Smooth muscle cell (in vitro differentiated cells): ENCODE data around the gene PRDX6. TPM values are rescaled to one million over a fixed set of nuclear protein-coding genes. Genes with fewer than 3 reads are reported as not detected.

Experiments
- DNase-seq: peaks from one replicate; lab custom pipeline; 2025; ENCODE audit not compliant: unreplicated experiment; lab: John Stamatoyannopoulos, UW
- H2AFZ ChIP-seq: fragments of 200-600 bp; sonication (generic); 2 replicates; pipeline ENCODE4 v1.6.0; 2016; ENCODE audit warnings: antibody characterized with exemption, low read depth, mild to moderate bottlenecking
- H3F3A ChIP-seq: fragments of 200-600 bp; sonication (generic); 2 replicates; pipeline ENCODE4 v1.6.0; 2017; ENCODE audit warnings: antibody characterized with exemption, low read depth
- H3K27ac ChIP-seq: fragments of 200-600 bp; sonication (generic); 2 replicates; pipeline ENCODE4 v1.5.1; 2016; ENCODE audit warnings: low read depth, mild to moderate bottlenecking
- H3K27me3 ChIP-seq: fragments of 200-600 bp; sonication (generic); 2 replicates; pipeline ENCODE4 v1.6.1; 2016; ENCODE audit warnings: low read depth, mild to moderate bottlenecking
- H3K36me3 ChIP-seq: fragments of 200-600 bp; sonication (generic); 2 replicates; pipeline ENCODE4 v1.5.1; 2016; ENCODE audit warnings: low read depth
- H3K4me1 ChIP-seq: fragments of 200-600 bp; sonication (generic); 2 replicates; pipeline ENCODE4 v1.5.1; 2016; ENCODE audit warnings: low read depth
- H3K4me2 ChIP-seq: fragments of 200-600 bp; sonication (generic); 2 replicates; pipeline ENCODE4 v1.6.0; 2016; ENCODE audit warnings: mild to moderate bottlenecking
- H3K4me3 ChIP-seq: fragments of 200-600 bp; sonication (generic); 2 replicates; pipeline ENCODE4 v1.5.1; 2016; ENCODE audit warnings: mild to moderate bottlenecking
- H3K79me2 ChIP-seq: fragments of 200-600 bp; sonication (generic); 2 replicates; pipeline ENCODE4 v1.6.0; 2016; ENCODE audit warnings: low read depth, mild to moderate bottlenecking
- H3K9ac ChIP-seq: fragments of 200-600 bp; sonication (generic); 2 replicates; pipeline ENCODE4 v1.6.0; 2016; ENCODE audit warnings: low read depth
- H3K9me3 ChIP-seq: fragments of 200-600 bp; sonication (generic); replicated peaks from 2 replicates; pipeline ENCODE4 v1.5.1; 2016; ENCODE audit warnings: low read depth
- H4K20me1 ChIP-seq: fragments of 200-600 bp; sonication (generic); 2 replicates; pipeline ENCODE4 v1.6.0; 2016; ENCODE audit warnings: low read depth
- WGBS: methylation state at CpG from one replicate; pipeline ENCODE4 v1.1.7; 2016; ENCODE audit warnings: low lambda C conversion rate; 5-methylcytosine and 5-hydroxymethylcytosine counted together
- polyA plus RNA-seq: library from polyadenylated mRNA; unstranded; fragments of >200 nt; fragmentation: Nextera tagmentation; extraction: Ambion mirVana; gene quantifications from 2 replicates; pipeline ENCODE4 v1.2.1, GENCODE V29; 2016
- total RNA-seq: library from RNA; depleted of rRNA; stranded (reverse); fragments of >200 nt; gene quantifications from 2 replicates; pipeline ENCODE4 v1.2.3, GENCODE V29; 2014
- TF ChIP-seq, protein P1 (sequence below): fragments of 200-600 bp; sonication (generic); IDR thresholded peaks from 2 replicates; pipeline ENCODE4 v1.5.1; 2017; ENCODE audit warnings: borderline replicate concordance, mild to moderate bottlenecking, antibody characterized with exemption; ENCODE audit not compliant: insufficient read depth, poor library complexity, severe bottlenecking

PRDX6 gene
- total and polyA plus RNA-seq, 2 experiments from 2014 or later, result 484 to 689 TPM

DNA sequence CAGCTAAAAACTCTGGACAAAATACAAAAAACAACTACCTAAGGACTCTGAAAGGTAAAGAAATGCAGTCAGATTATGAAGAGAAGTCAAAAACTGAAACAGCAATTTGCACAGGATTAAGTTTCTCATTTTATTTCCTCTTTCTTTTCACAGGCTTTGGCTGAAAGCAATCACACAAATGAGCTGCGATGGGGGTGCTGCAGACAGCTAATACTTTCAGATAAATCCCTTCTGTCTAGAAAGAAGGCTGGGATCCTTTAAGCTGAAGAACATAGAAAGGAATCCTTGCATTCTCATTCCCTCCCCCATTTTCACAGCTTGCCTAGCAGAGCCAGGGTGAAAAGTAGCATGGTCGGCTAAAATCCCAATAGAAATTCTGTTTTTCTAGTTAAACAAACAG, 32.0 kb upstream of the PRDX6 start:
- DNase-seq, result no peak
- H3K79me2 ChIP-seq, result peaks cover 21% of the 10 kb centered on the region
- H3K9me3 ChIP-seq, result no peaks in the 10 kb centered on the region
- WGBS, result 7% methylated on average over 2 of the region's 2 CpGs
- TF ChIP-seq, protein P1, sequence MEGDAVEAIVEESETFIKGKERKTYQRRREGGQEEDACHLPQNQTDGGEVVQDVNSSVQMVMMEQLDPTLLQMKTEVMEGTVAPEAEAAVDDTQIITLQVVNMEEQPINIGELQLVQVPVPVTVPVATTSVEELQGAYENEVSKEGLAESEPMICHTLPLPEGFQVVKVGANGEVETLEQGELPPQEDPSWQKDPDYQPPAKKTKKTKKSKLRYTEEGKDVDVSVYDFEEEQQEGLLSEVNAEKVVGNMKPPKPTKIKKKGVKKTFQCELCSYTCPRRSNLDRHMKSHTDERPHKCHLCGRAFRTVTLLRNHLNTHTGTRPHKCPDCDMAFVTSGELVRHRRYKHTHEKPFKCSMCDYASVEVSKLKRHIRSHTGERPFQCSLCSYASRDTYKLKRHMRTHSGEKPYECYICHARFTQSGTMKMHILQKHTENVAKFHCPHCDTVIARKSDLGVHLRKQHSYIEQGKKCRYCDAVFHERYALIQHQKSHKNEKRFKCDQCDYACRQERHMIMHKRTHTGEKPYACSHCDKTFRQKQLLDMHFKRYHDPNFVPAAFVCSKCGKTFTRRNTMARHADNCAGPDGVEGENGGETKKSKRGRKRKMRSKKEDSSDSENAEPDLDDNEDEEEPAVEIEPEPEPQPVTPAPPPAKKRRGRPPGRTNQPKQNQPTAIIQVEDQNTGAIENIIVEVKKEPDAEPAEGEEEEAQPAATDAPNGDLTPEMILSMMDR, result no peak
- H3K9ac ChIP-seq, result no peak overlapping the region
- no peaks in the 10 kb centered on the region for H3K36me3 ChIP-seq
- no peaks in the 10 kb centered on the region for H3F3A ChIP-seq
- peak overlapping the region; percentile 66 for H3K4me2 ChIP-seq
- no peak overlapping the region for H2AFZ ChIP-seq
- H3K27me3 ChIP-seq, result no peaks in the 10 kb centered on the region
- peak overlapping the region; percentile 50 for H3K27ac ChIP-seq
- no peaks in the 10 kb centered on the region for H4K20me1 ChIP-seq
- peaks cover 32% of the 10 kb centered on the region for H3K4me1 ChIP-seq
- H3K4me3 ChIP-seq, result no peak overlapping the region

DNA sequence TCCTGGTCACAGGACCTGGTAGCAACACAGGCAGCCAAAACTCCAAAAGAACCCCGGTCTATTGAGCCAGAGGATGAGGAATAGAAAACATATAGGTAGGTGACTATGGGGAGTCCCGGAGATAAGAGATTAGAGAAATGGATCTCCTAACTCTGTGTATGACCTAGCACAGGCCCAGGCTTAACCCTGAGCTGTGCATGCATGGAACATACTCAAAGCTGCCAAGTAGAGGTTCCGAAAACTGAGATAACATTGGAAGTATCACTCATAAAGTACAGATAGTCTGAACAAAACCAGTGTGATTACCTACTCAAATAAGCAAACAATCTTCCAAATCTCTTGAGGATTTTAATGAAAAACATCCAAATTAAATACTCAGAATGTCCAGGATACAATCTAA, 31.5 kb upstream of the PRDX6 start:
- Histone ChIP-seq H3K4me2 (peak overlapping the region; percentile 66), H2AFZ (no peak overlapping the region), H3F3A (no peaks in the 10 kb centered on the region), H3K79me2 (peaks cover 22% of the 10 kb centered on the region), H3K36me3 (no peaks in the 10 kb centered on the region), H3K27me3 (no peaks in the 10 kb centered on the region), H3K27ac (peak overlapping the region; percentile 50), H3K4me3 (no peak overlapping the region), H3K9me3 (no peaks in the 10 kb centered on the region), H3K4me1 (peaks cover 32% of the 10 kb centered on the region), H4K20me1 (no peaks in the 10 kb centered on the region), H3K9ac (no peak overlapping the region)
- no peak for DNase-seq
- WGBS, result 72% methylated on average over 3 of the region's 3 CpGs
- TF ChIP-seq, protein P1, result no peak

DNA sequence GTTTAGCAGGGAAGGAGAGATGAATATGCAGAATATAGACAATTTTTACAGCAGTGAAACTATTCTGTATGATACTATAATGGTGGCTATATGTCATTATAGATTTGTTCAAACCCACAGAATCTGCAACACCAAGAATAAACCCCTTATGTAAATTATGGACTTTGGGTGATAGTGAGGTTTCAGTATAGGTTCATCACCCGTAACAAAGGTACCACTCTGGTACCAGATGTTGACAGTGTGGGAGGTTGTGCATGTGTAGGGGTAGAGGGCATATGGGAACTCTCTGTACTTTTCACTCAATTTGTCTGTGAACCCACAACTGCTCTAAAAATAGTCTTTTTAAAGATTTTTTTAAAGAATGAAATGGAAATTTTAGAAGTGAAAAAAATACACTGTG, 29.9 kb upstream of the PRDX6 start:
- no peak for DNase-seq
- TF ChIP-seq, protein P1, result no peak
- no peak overlapping the region for H3K27ac ChIP-seq
- peaks cover 22% of the 10 kb centered on the region for H3K79me2 ChIP-seq
- H4K20me1 ChIP-seq, result no peaks in the 10 kb centered on the region
- peaks cover 32% of the 10 kb centered on the region for H3K4me1 ChIP-seq
- no peak overlapping the region for H3K4me2 ChIP-seq
- no peaks in the 10 kb centered on the region for H3F3A ChIP-seq
- H3K36me3 ChIP-seq, result peaks cover 5% of the 10 kb centered on the region
- no peak overlapping the region for H2AFZ ChIP-seq
- no peak overlapping the region for H3K4me3 ChIP-seq
- no peaks in the 10 kb centered on the region for H3K27me3 ChIP-seq
- 100% methylated on average over 1 of the region's 1 CpG for WGBS
- H3K9ac ChIP-seq, result no peak overlapping the region
- H3K9me3 ChIP-seq, result no peaks in the 10 kb centered on the region

DNA sequence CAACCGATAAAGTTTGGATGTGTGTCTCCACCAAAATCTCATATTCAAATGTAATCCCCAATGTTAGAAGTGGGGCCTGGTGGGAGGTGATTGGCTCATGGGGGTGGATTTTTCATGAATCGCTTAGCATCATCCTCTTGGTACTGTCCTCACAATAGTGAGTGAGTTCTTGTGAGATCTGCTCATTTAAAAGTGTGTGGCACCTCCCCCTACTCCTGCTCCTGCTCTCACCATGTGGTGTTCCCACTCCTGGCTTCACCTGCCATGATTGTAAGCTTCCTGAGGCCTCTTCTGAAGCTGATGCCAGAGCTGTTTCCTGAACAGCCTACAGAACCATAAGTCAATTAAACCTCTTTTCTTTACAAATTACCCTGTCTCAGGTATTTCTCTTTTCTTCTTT, 28.2 kb upstream of the PRDX6 start:
- Histone ChIP-seq H3K4me2 (no peak overlapping the region), H3K9me3 (no peaks in the 10 kb centered on the region), H4K20me1 (no peaks in the 10 kb centered on the region), H3K9ac (no peak overlapping the region), H2AFZ (no peak overlapping the region), H3K4me3 (no peak overlapping the region), H3K36me3 (peaks cover 5% of the 10 kb centered on the region), H3K27me3 (no peaks in the 10 kb centered on the region), H3F3A (no peaks in the 10 kb centered on the region), H3K4me1 (peaks cover 27% of the 10 kb centered on the region), H3K27ac (no peak overlapping the region), H3K79me2 (peaks cover 13% of the 10 kb centered on the region)
- 78% methylated on average over 2 of the region's 2 CpGs for WGBS
- TF ChIP-seq, protein P1, result no peak
- no peak for DNase-seq
